ENCODE data around the gene LRRTM4. TPM values are rescaled to one million over a fixed set of nuclear protein-coding genes. Genes with fewer than 3 reads are reported as not detected.

LRRTM4 gene
- total RNA-seq, 4 donors from 2014 or later, result 0.09 to 1.1 (median 0.61) TPM

DNA sequence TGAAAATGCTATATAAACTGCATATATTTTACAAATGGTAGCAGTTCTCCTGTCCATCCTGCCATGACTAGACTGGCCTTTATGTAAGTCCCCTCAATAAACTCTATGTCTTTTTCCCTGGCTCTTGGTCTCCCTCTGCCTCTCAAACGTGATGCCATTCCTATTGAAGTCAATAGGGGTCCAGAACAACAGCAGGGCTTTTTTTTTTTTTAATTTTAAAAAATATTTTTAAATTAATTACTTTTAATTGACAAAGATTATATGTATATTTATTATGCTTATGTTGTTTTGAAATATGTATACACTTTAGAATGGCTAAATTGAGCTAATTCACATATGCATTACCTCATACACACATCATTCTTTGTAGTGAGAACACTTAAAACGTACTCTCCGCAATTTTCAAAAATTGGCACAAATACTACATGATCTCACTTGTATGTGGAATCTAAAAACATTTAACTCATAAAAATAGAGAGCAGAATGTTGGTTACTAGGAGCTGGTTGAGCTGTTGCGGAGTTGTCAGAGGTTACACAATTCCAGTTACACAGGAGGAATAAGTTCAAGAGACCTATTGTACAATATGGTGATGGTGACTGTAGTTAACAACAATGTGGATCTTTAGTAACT, 123.1 kb downstream of the LRRTM4 start:
- no peaks in the 10 kb centered on the region for H3K27me3 ChIP-seq
- no peaks in the 10 kb centered on the region for H3K36me3 ChIP-seq
- intact Hi-C loops (cut with DNase I; ENCODE audit: low total_unique reads) (no loop called here), in situ Hi-C loops (cut with MboI; ENCODE audit: low sequenced_read_pairs in 4 of 4) (no loop called here)
- TF ChIP-seq POLR2A (IDR thresholded peaks at IDR 0.05), result no peak
- TF ChIP-seq, protein P1, sequence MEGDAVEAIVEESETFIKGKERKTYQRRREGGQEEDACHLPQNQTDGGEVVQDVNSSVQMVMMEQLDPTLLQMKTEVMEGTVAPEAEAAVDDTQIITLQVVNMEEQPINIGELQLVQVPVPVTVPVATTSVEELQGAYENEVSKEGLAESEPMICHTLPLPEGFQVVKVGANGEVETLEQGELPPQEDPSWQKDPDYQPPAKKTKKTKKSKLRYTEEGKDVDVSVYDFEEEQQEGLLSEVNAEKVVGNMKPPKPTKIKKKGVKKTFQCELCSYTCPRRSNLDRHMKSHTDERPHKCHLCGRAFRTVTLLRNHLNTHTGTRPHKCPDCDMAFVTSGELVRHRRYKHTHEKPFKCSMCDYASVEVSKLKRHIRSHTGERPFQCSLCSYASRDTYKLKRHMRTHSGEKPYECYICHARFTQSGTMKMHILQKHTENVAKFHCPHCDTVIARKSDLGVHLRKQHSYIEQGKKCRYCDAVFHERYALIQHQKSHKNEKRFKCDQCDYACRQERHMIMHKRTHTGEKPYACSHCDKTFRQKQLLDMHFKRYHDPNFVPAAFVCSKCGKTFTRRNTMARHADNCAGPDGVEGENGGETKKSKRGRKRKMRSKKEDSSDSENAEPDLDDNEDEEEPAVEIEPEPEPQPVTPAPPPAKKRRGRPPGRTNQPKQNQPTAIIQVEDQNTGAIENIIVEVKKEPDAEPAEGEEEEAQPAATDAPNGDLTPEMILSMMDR (IDR thresholded peaks at IDR 0.05 in 4 of 5, conservative IDR thresholded peaks at IDR 0.05 in 1 of 5), result no peak
- no peak for ATAC-seq
- no peak for DNase-seq
- no peaks in the 10 kb centered on the region for H3K9me3 ChIP-seq
- H3K27ac ChIP-seq, result no peak overlapping the region
- no peaks in the 10 kb centered on the region for H3K4me1 ChIP-seq
- H3K4me3 ChIP-seq, result no peak overlapping the region

DNA sequence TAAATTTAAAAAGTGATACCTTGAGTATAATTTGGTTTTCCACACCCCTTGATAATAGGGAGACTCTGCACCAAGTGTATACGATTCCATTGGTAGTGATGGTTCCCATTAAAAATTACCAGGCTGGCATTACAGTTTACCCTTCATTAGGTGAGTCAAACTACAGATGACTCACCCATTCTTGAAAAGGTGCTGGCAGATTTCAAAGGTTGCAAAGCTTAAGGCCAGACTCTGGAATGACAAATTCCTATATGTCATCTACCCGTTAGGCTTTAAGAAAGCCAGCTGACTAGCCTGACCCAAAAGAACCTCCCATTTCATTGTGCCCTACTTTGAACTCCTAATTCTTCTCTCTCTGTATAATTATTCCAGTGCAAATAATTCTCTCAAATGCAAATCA, 124.4 kb downstream of the LRRTM4 start:
- no peak overlapping the region for H3K27ac ChIP-seq
- no peaks in the 10 kb centered on the region for H3K4me1 ChIP-seq
- intact Hi-C loops (cut with DNase I; ENCODE audit: low total_unique reads), result no loop called here
- no peaks in the 10 kb centered on the region for H3K36me3 ChIP-seq
- TF ChIP-seq, protein P1 (IDR thresholded peaks at IDR 0.05 in 4 of 5, conservative IDR thresholded peaks at IDR 0.05 in 1 of 5), result no peak
- TF ChIP-seq POLR2A (IDR thresholded peaks at IDR 0.05), result no peak
- no peaks in the 10 kb centered on the region for H3K27me3 ChIP-seq
- no peak overlapping the region for H3K4me3 ChIP-seq
- in situ Hi-C loops (cut with MboI; ENCODE audit: low sequenced_read_pairs in 4 of 4), result no loop called here
- DNase-seq, result no peak
- no peaks in the 10 kb centered on the region for H3K9me3 ChIP-seq
- ATAC-seq, result no peak

DNA sequence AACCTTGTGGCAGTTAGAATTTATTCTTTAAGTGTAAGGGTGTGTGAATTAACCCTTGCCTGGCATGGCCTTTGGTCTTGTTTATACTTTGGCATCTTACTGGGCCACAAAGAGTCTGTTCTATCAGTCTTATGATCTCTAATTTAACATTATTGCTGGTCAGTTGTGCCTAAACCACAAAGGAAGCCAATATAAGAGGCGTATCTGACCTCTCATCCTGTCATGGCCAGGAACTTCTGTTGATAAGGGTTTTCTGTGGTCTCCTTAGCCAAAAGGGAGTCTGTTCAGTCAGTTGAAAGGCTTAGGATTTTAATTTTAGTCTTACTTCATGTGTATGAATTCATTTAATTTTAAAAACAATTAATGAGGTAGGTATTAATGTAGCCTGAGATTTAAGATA, 127.2 kb downstream of the LRRTM4 start:
- intact Hi-C loops (cut with DNase I; ENCODE audit: low total_unique reads), result no loop called here
- Histone ChIP-seq H3K9me3 (no peaks in the 10 kb centered on the region), H3K4me1 (no peaks in the 10 kb centered on the region), H3K27ac (no peak overlapping the region), H3K27me3 (no peaks in the 10 kb centered on the region), H3K4me3 (no peak overlapping the region), H3K36me3 (no peaks in the 10 kb centered on the region)
- TF ChIP-seq POLR2A (IDR thresholded peaks at IDR 0.05), result no peak
- TF ChIP-seq, protein P1 (IDR thresholded peaks at IDR 0.05 in 4 of 5, conservative IDR thresholded peaks at IDR 0.05 in 1 of 5), result no peak
- ATAC-seq (no peak), DNase-seq (no peak)
- in situ Hi-C loops (cut with MboI; ENCODE audit: low sequenced_read_pairs in 4 of 4), result no loop called here

DNA sequence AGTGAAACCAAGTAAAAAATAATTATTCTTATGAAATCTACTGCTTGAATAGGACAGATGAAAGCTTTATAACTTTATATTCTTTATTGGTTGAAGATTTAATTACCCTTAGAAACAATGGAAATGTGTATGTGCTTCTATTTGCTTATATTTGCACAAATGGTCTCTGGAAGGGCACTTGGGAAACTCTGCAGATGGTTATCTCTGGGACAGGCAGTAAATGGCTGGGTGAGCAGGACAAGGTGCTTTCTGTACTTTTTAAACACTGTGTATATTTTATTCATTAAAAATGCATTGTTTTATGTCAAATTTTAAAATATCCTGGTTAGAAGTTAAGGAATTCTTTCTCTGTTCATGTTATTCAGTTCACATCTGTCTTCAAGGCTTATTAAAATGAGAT, 131.1 kb downstream of the LRRTM4 start:
- H3K4me3 ChIP-seq, result no peak overlapping the region
- H3K27ac ChIP-seq, result no peak overlapping the region
- intact Hi-C loops (cut with DNase I; ENCODE audit: low total_unique reads), result no loop called here
- in situ Hi-C loops (cut with MboI; ENCODE audit: low sequenced_read_pairs in 4 of 4), result no loop called here
- H3K9me3 ChIP-seq, result no peaks in the 10 kb centered on the region
- no peaks in the 10 kb centered on the region for H3K36me3 ChIP-seq
- no peaks in the 10 kb centered on the region for H3K4me1 ChIP-seq
- ATAC-seq, result no peak
- no peaks in the 10 kb centered on the region for H3K27me3 ChIP-seq
- DNase-seq, result no peak
- TF ChIP-seq POLR2A (IDR thresholded peaks at IDR 0.05), result no peak
- TF ChIP-seq, protein P1 (IDR thresholded peaks at IDR 0.05 in 4 of 5, conservative IDR thresholded peaks at IDR 0.05 in 1 of 5), result no peak

DNA sequence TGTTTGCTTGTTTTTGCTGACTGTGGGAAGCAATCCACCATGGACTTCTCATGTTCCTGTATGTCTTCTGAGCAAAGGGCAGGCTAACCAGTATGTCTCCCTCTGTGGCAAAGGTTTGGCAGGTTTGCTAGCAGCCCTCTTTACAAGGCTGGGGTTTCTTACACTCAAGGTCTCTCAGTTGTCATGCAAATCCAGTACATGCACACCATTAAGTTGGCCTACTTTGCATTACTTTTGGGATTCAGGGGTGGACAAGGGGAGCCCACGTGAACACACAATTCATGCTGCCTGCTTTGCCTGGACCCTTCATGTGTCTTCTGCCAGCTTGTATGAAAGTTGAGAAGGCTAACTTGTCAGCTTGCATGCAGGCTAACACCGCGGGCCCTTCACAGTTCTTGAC, 134.9 kb downstream of the LRRTM4 start:
- no peaks in the 10 kb centered on the region for H3K9me3 ChIP-seq
- no peaks in the 10 kb centered on the region for H3K36me3 ChIP-seq
- no peaks in the 10 kb centered on the region for H3K27me3 ChIP-seq
- no peak for DNase-seq
- intact Hi-C loops (cut with DNase I; ENCODE audit: low total_unique reads) (no loop called here), in situ Hi-C loops (cut with MboI; ENCODE audit: low sequenced_read_pairs in 4 of 4) (no loop called here)
- no peak overlapping the region for H3K27ac ChIP-seq
- TF ChIP-seq, protein P1 (IDR thresholded peaks at IDR 0.05 in 4 of 5, conservative IDR thresholded peaks at IDR 0.05 in 1 of 5), result no peak
- TF ChIP-seq POLR2A (IDR thresholded peaks at IDR 0.05), result no peak
- no peak overlapping the region for H3K4me3 ChIP-seq
- no peaks in the 10 kb centered on the region for H3K4me1 ChIP-seq
- ATAC-seq, result no peak

Data from gastrocnemius medialis (tissue), 4 donors.